Panc1 (cell line): ENCODE data around the gene S100A2. TPM values are rescaled to one million over a fixed set of nuclear protein-coding genes. Genes with fewer than 3 reads are reported as not detected.

Experiments
- ATAC-seq: fragments of 200-7000 bp; cut with Tn5 transposase; 2 replicates; pipeline ENCODE4 v1.9.1; 2020; ENCODE audit warnings: mild to moderate bottlenecking, moderate library complexity
- BruUV-seq: library from RNA; stranded (reverse); fragments of 400-500 nt; replicated peaks from 2 replicates; lab custom pipeline; 2021; lab: Mats Ljungman, UMichigan
- CTCF ChIA-PET: fragments of 300-600 bp; sonication (Branson Sonifier 250); formaldehyde crosslinking; loops from one replicate; lab custom pipeline; 2022; ENCODE audit warnings: antibody characterized with exemption; lab: Charles Lee
- POLR2A ChIA-PET: fragments of 300-600 bp; sonication (Branson Sonifier 250); formaldehyde crosslinking; loops from one replicate; lab custom pipeline; 2022; ENCODE audit warnings: antibody characterized with exemption; lab: Charles Lee
- DNase-seq: peaks from one replicate; pipeline ENCODE4 v3.0.0-alpha.2; 2010; ENCODE audit warnings: low read depth, low spot score
- H3K27ac ChIP-seq: 2 replicates; pipeline ENCODE4 v1.5.1; 2011; ENCODE audit warnings: mild to moderate bottlenecking, low read length, inconsistent platforms
- H3K27me3 ChIP-seq: fragments of 200-500 bp; sonication (Bioruptor generic); 2 replicates; pipeline ENCODE4 v1.6.0; 2014; ENCODE audit warnings: low read length, inconsistent platforms; ENCODE audit not compliant: control insufficient read depth, insufficient read depth
- H3K36me3 ChIP-seq: fragments of 200-500 bp; sonication (Bioruptor generic); 2 replicates; pipeline ENCODE4 v1.5.1; 2014; ENCODE audit warnings: inconsistent platforms, mild to moderate bottlenecking, low read length, moderate library complexity; ENCODE audit not compliant: control insufficient read depth, insufficient read depth
- H3K4me1 ChIP-seq: 2 replicates; pipeline ENCODE4 v1.5.1; 2011; ENCODE audit warnings: inconsistent platforms, mild to moderate bottlenecking, low read length, moderate library complexity; ENCODE audit not compliant: control insufficient read depth, insufficient read depth
- H3K4me3 ChIP-seq, 2 experiments: 2 replicates each; pipeline ENCODE4 v1.5.1; 2011 to 2012; ENCODE audit warnings: low read depth in 2 of 2, low read length in 2 of 2, mild to moderate bottlenecking in 2 of 2, inconsistent platforms in 1 of 2, moderate library complexity in 1 of 2
- H3K9me3 ChIP-seq: fragments of 200-500 bp; sonication (Bioruptor generic); 2 replicates; pipeline ENCODE4 v1.5.1; 2014; ENCODE audit warnings: low read depth, mild to moderate bottlenecking, inconsistent platforms, low read length, moderate library complexity; ENCODE audit not compliant: control insufficient read depth, insufficient read depth
- CTCF ChIP-seq: fragments of 450-650 bp; IDR thresholded peaks from 2 replicates; pipeline ENCODE4 v1.5.1; 2017; ENCODE audit warnings: mild to moderate bottlenecking
- POLR2AphosphoS5 ChIP-seq: IDR thresholded peaks from 2 replicates; pipeline ENCODE4 v1.6.1; 2012; ENCODE audit warnings: mild to moderate bottlenecking, low read depth, low read length, moderate library complexity
- REST ChIP-seq, 2 experiments: IDR thresholded peaks; 2 replicates each; pipeline ENCODE4 v1.6.1; 2011 to 2012; ENCODE audit warnings: low read depth in 2 of 2, control low read depth in 1 of 2, low read length in 1 of 2, mild to moderate bottlenecking in 1 of 2, moderate library complexity in 1 of 2; ENCODE audit not compliant: insufficient read depth in 1 of 2
- SIN3A ChIP-seq: IDR thresholded peaks from 2 replicates; pipeline ENCODE4 v1.6.1; 2012; ENCODE audit warnings: low read depth, mild to moderate bottlenecking, low read length, moderate library complexity, borderline replicate concordance; ENCODE audit not compliant: insufficient read depth
- TCF7L2 ChIP-seq: IDR thresholded peaks from 2 replicates; pipeline ENCODE4 v1.6.1; 2011; ENCODE audit warnings: mild to moderate bottlenecking, low read depth, low read length, inconsistent platforms
- in situ Hi-C: cut with HindIII; loops from 2 replicates; pipeline ENCODE4 v1.10.0; 2016; ENCODE audit warnings: low sequenced_read_pairs, low pct_unique_long_range_greater_than_20kb
- intact Hi-C: fragments of 100-400 bp; cut with micrococcal nuclease; formaldehyde crosslinking; loops from one replicate; pipeline ENCODE4 v1.10.0; 2022; ENCODE audit not compliant: unreplicated experiment
- total RNA-seq: library from RNA; stranded (reverse); gene quantifications from one replicate; pipeline ENCODE4 v1.2.1, GENCODE V29; 2021; ENCODE audit not compliant: unreplicated experiment

The S100A2 gene
- total RNA-seq, 1 experiment from 2014 or later: 6.2 TPM

GRCh38 chr1:153540394-153541361 is 25.0 kb downstream of the S100A2 start, which contains the start of gene S100A5:
TSS of gene S100A5 (minus strand) at chr1:153540934. CDS start at chr1:153540191, 743 bp downstream.
- in situ Hi-C loops (no loop called here), intact Hi-C loops (no loop called here)
- no TSS peak for BruUV-seq
- Histone ChIP-seq H3K36me3 (no peaks in the 10 kb centered on the region), H3K27ac (peak within 1 kb of the TSS; percentile 98), H3K27me3 (no peaks in the 10 kb centered on the region), H3K9me3 (no peaks in the 10 kb centered on the region), H3K4me3 (no peak within 1 kb of the TSS), H3K4me1 (peaks cover 90% of the 10 kb centered on the region)
- no peak for DNase-seq
- CTCF ChIA-PET: interaction anchor here (1.3 kb wide), 1 partner anchor 30 kb away, joined by 3 read pairs; no protein-coding TSS in a partner anchor
- ATAC-seq: no peak
- POLR2A ChIA-PET: interaction anchor here (0.8 kb wide), 1 partner anchor 27 kb away, joined by 3 read pairs; no protein-coding TSS in a partner anchor
- no peak for TF ChIP-seq REST (IDR thresholded peaks at IDR 0.05; ENCODE audit: insufficient read depth in 1 of 2, low read depth in 2 of 2, low read length in 1 of 2)
- no peak for TF ChIP-seq CTCF
- TF ChIP-seq POLR2AphosphoS5: no peak
- TF ChIP-seq SIN3A: no peak
- no peak for TF ChIP-seq TCF7L2

- no TSS peak for BruUV-seq
- Histone ChIP-seq H3K4me1 (peaks cover 80% of the 10 kb centered on the region), H3K4me3 (no peak overlapping the region), H3K27ac (peak overlapping the region; percentile 98), H3K36me3 (no peaks in the 10 kb centered on the region; the same call in 1 of the 2 replicates), H3K9me3 (no peaks in the 10 kb centered on the region), H3K27me3 (no peaks in the 10 kb centered on the region)
- DNase-seq (no peak), ATAC-seq (no peak)
- no peak for TF ChIP-seq CTCF
- TF ChIP-seq TCF7L2: no peak
- TF ChIP-seq SIN3A: no peak
- TF ChIP-seq REST (IDR thresholded peaks at IDR 0.05; ENCODE audit: insufficient read depth in 1 of 2, low read depth in 2 of 2, low read length in 1 of 2): no peak
- no peak for TF ChIP-seq POLR2AphosphoS5
- CTCF ChIA-PET: interaction anchor here (1.3 kb wide), 1 partner anchor 29 kb away, joined by 3 read pairs; no protein-coding TSS in a partner anchor
- intact Hi-C loops: no loop called here
- in situ Hi-C loops: no loop called here
- POLR2A ChIA-PET: interaction anchor here (0.6 kb wide), 1 partner anchor 28 kb away, joined by 3 read pairs; no protein-coding TSS in a partner anchor
These were observed 26.1 kb downstream of the S100A2 start for GRCh38 chr1:153539395-153540093.
